ENCODE measurements around the gene RGS14.
A peak's percentile ranks its signal among the peaks of the same experiment; 100 is the strongest.

Gene RGS14, protein sequence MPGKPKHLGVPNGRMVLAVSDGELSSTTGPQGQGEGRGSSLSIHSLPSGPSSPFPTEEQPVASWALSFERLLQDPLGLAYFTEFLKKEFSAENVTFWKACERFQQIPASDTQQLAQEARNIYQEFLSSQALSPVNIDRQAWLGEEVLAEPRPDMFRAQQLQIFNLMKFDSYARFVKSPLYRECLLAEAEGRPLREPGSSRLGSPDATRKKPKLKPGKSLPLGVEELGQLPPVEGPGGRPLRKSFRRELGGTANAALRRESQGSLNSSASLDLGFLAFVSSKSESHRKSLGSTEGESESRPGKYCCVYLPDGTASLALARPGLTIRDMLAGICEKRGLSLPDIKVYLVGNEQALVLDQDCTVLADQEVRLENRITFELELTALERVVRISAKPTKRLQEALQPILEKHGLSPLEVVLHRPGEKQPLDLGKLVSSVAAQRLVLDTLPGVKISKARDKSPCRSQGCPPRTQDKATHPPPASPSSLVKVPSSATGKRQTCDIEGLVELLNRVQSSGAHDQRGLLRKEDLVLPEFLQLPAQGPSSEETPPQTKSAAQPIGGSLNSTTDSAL

DNA sequence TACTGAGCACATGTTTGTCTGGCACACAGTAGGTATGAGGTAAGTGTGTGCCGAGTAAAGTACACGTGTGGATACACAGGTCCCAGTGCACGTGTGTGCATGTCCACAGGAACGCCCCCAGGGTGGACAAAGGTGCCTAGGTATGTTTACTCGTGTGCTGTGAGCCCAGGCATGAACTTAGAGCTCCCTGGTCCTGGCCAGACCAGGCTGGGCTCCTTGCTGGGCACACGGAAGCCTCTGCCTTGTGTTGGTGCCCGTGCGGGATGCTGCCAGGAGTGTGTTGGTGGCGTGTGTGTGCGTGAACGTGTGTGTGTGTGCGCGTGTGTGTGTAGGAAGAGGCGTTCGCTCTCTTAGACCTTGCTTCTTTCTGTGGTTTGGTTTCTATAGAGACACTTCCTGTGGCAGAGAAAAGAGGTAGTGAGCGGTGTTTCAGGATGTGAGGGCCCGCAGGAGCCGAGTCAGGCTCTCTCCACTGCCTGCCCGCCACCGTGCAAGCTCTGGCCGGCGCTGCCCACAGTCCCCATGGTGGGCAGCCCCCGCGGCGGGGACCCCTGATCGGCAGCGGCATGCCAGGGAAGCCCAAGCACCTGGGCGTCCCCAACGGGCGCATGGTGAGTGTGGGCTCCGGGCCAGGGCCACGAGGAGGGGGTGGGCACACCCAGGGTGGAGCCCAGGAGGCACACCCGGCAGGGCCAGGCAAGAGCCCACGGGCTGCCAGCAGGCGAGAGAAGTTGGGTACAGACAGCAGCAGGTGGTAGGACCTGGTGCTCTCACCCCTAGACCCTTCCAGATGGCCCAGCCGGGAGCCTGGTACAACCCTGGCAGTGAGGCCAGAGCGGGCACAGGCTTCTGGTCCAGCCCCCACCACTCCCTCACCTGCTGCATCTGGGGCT, at the start of gene RGS14:
Gene RGS14 (plus strand): TSS at position 466 of the 893 bp plus-strand sequence. CDS start 101 bp downstream, at position 567.
- DNase-seq (ENCODE audit: low spot score) = peak; percentile 86

DNA sequence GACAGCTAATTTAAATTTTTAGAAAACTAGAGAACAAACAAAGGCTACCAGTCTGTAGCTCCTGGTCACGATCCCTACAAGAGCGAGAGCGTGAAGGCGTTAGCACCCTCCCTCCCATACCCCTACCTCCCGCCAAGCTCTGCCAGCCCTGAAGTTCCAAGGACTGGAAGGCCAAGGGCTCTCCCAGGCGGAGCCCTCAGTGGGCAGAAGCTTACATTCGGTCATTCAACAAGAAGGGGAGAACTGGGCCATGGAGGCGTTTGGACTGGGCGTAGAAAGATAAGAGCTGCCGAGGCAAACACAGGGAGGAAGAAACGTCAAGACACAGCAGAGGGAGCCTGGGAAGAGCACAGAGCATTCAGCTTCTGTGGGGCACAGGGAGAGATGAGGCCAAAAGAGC, 49.0 kb upstream of the RGS14 start:
- DNase-seq (ENCODE audit: low spot score) = no peak

DNA sequence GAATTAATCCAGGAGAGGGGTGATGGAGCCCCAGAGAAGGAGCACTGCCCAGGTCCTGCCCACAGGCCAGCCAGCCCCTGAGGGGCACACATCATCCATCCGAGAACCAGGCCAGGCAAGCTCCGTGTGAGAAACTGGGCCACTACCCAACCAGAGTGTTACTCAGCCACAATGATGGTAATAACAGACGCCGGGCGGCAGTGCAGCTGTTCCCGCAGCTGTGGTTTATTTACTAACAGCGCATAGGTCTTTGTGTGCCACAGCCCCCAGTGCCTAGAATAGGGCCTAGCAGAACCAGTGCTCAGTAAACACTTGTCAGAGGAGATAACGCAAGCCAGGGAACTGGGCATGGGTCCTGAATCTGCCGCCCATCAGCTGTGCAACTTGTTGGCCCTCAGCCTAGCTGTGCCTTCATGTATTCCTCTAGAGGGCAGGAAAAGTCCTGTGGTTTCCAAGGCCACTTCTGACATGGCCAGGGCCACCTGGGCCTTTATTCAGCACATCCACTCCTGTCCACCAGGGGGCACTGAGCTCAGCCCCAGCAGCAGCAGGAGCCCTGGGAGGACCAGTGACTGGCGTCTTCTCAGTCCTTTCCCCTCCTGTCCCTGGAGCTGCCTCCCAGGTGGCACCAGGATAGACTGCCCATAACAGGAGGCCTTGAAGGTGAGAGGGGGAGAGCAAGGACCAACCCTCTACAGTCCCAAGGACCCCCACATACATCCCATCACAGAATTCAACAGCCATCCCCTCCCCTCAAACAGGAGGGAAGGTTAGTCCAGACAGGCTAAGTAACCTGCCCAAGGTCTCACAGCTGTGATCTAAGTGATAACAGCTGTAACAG, 48.2 kb upstream of the RGS14 start:
- DNase-seq (ENCODE audit: low spot score) = peak; percentile 88

DNA sequence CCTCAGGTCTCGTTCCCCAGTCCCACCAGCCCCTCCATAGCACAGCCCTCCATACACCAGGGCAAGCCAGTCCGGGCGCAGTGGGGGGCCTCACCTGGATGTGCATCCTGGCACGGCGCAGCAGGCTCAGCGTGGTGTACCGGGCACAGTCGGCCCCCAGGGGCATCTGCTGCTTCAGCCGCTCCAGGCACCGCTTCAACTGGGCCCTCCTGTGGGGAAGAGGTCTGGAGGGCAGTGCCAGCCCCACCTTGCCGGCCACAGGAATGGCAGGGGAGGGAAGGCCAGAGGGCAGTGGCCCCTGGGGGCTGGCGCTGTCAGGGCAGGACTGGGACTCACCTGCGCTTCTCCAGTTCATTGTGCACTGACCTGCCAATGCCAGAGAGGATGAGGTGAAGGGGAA, 47.4 kb upstream of the RGS14 start:
- DNase-seq (ENCODE audit: low spot score) = no peak

DNA sequence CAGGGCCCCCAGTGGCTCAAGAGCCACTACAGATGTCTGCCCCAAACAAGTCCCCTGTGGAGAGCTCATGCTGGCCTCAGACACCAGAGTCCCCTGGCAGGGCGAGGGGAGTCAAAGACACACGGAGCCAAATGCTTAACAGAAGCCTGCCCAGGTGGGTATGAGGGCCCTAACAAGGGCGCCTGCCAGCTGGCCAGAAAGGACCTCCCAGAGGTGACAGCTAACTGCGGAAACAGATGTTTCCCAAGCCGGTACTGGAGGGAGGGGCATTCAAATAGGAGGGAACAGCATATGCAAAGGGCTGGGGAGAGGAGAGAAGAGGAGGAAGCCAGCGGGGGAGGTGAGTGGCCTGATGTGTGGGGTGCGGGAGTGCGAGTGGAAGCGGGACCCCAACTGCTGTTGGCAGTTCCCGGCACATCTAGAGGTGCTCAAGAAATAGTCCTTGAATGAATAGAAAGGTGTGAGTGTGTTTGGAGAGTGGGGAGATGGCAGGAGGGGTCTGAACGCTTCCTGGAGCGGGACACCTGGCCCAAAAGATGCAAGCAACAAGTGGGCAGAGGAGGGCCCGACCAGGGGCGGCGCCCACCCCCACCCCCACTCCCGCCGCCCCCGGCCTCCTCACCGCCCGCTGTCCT, 46.9 kb upstream of the RGS14 start:
- DNase-seq (ENCODE audit: low spot score) = peak; percentile 60

DNA sequence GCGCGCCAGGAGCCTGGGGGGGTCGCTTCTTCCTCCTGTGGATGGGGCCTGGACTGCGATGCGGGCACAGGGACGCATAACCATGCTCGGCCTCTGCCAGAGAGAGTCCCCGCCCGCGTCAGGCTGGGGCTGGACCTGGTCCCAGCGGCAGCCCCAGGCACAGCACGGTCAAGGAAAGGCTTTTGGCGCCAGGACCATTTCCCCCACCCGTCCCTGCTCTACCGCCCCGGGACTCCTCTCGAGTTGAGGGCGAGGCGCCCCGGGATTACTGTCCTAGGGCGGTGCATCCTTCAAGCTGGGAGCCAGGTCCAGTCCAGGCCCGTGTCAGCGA, 46.4 kb upstream of the RGS14 start:
- no peak for DNase-seq (ENCODE audit: low spot score)

DNA sequence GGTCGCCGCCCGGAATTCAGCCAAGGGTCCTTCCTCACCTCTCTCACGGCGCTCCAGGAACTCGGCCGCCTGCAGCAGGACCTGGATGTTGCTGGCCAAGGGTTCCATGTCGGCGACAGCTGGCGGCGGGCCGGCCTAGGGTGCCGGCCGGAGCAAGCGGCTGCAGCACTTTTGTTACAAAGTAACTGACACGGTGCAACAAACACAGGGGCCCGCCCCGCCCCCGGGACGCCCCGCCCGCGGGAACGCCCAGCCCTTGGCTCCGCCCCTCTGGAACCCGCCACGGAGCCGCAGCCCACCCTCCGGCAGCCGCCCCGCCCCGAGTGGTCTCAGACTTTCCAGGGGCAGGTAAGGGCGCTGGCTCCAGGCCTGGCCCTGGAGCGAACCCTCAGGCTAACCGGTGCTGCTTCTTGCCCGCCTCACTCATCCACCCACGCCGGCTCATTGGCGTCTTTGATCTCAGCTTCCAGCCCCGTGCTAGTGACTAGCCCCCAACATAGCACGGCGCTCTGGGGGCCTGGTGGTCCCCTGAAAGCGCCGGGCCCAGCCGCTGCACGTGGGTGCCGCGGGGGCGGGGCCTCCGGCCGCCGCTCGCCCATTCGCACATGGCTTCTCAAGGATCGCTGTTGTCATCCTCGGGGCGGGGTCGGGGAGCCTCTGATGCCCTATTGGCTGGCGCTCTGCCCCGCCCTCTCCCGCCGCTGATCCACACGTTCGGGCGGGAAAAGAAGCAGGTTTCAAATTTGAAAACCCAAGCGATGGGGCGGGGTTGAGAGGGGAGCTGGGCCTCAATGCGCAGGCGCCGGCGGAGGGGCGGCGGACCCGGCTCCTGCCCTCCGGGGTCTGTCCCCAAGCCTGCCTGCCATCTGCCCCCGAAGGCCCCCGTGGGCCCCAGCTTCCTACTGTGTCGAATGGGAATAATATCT, 45.7 kb upstream of the RGS14 start, which contains the start of gene MXD3:
Gene MXD3 (minus strand): TSS at position 176 of the 926 bp plus-strand sequence. CDS start 68 bp downstream, at position 108.
- DNase-seq (ENCODE audit: low spot score) = peak; percentile 97

DNA sequence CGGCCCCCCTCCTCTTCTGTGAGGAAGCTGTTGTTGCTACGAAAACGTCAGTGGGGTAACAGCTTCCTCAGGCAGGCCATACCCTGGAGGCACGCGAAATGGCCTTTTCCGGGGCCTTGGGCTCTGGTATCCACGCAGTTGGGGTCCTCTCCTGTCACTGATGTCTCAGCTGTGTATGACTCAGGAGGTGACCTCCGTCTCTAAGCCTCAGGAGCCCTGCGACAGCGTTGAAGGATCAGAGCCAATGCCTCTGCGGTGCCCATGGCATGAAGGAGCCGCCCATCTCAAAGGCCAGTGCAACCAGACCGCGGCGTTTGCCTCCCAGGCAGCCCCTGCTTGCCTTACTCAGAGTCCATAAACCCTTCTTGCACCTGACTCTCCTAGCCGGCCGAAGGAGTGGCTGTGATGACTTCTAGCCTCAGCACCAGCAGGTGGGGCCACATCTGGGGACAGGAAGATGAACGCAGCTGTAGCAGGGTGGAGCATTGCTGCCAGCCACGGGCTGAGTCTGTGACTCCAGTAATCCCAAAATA, 45.0 kb upstream of the RGS14 start:
- DNase-seq (ENCODE audit: low spot score) = peak; percentile 76

DNA sequence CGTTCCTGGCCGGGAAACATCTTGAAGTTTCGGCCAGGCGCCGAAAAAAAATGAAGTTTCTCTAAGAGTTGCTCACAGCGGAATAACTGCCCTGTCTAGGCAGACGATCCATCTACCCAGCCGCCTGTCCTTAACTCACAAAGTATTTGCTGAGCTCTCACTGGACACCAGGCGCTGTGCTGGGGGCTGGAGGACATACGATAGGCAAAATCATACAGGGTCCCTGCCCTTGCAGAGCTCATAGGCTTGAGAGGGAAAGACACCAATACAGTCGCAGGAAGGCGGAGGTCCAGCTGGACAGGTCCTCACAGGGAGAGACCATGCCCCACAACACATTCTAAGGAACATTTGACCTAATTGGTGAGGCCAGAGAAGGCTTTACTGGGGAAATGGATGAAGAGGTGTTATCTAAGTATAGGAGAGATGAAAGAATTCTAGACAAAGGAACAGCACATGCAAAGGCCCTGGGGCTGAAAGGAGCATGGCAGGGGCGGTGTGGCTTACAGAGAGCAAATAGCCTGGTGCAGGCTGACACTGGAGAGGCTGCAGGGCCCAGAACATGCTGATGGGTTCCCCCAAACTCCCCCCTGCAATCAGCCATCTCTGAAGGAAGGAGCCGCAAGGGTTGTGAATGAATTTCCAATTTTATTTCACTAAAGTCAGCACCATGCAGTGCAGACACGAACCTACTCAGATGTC, 44.0 kb upstream of the RGS14 start:
- no peak for DNase-seq (ENCODE audit: low spot score)

DNA sequence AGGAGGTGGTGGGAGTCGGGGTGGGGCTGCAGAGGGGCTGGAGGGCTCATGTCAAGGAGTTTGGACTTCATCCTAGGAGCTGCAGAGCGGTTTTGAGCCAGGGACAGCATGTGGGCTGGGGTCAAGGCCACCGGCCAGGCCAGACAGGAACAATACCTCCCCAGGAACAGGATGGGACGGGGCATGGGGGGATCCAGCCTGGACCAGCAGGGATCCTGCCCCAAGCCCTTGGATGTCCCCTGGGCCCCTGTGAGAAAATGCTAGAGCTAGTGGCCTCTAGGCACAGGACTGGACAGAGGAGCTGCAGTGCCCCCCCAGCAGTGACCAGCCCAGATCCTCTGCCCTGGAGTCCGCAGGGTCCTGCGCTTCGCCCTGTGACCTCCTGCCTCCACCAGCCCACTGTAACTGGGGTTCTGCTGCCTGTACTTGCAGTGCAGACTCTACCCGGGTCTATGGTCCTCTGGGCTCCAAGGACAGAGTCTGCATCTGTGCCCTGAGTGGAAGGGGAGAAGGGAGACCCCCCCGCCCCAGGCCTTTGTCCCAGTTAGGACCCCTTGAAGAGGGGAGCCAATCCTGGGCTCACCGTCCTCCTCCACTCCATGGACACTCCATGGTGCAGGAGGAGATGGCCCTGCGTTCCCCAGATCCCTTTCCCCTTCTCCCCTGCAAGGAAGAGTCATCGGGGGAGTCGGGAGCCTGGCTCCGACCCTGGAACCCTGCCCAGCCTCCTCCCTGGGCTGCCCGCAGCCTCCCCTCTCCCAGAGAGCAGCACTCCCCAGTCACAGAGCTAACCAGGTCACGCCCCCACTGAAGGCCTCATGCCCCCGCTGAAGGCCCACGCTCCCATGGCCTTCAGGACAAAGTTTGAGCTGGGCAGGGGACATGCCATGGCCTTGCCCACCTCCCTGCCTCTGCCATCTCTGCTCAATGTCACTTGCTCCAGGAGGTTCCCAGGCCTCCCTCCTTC, 43.1 kb upstream of the RGS14 start:
- DNase-seq (ENCODE audit: low spot score) = no peak

DNA sequence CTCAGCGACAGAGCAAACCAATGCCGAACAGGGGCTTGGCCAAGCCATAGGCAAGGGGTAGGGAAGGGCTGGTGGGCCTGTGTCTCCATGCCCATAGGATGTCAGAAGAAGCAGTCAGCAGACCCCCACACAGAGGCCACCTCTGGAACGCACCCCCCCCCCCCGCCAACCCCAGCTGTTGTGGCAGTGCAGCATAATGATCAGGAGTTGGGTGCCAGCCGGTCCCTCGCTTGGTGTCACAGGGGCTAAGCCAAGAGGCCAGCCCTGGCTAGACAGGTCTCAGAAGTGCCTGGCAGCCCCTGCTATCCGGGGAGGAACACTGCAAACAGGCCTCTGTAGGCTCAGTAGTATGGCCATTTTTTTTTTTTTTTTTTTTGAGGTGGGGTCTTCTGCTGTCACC, 42.3 kb upstream of the RGS14 start:
- no peak for DNase-seq (ENCODE audit: low spot score)

DNA sequence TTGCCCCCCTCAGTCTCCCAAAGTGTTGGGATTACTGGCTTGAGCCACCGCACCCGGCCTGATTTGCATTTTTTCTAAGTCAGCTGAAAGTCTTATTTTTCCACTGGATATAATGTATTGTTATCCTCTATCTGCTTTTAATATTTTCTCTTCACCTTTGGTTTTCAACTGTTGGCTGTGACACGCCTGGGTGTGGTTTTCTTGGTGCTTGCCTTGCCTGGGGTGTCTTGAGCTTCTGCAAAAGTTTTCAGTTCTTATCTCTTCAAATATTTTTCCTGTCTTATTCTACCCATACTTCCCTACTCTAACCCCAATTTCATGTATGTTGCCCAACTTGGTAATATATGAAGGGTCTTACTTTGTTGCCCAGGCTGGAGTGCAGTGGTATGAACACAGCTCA, 41.7 kb upstream of the RGS14 start:
- DNase-seq (ENCODE audit: low spot score) = no peak

DNA sequence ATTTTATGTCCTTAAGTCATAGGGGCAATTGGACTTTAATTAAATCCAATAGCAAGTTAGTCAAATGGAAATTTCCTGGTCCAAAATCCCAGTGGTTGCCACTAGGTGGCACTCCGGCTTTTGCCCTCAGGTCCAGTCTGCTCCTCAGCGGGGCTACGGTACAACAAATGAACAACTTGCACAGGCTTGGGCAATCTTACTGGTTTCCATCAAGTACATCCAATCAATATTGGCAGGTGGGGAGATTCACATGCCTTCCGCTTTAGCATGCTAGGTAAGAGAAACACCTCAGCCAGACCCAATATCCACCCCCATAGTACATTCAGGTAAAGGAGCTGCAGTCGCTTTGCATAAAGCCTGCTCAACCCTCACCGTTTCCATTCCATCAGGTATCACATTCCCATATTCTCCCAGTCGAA, 39.8 kb upstream of the RGS14 start:
- DNase-seq (ENCODE audit: low spot score) = peak; percentile 81

DNA sequence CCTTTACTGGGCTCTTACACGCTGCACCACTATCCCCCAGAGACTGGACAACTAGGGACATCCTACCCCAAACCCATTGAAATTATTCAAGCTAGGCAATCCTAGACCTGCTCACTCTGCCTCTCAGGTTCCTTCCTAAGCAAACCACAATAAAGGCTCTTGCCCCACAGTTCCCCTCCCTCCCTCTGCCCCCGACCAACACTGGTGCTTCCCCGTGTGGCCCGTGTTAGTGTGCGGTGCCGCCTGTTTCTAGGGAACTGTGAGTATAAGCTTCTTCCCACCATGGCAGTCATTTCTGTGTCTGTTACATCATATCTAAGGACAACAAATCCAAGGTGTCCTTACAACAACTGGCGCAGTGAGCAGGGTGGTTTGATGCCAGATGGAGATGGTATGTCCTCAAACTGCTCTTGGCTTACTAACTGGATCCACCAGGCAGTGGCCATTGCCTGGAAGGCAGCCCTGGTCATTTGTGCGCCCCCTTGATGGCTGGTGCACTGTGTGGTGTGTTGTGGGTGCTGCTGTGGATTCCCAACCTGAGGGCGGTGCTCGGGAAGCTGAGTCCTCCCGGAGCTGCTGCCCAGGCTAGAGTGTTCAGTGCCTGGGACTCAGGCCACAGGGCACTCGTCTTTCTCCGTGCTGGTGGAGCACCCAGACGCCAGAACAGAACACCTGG, 37.7 kb upstream of the RGS14 start:
- DNase-seq (ENCODE audit: low spot score) = no peak

DNA sequence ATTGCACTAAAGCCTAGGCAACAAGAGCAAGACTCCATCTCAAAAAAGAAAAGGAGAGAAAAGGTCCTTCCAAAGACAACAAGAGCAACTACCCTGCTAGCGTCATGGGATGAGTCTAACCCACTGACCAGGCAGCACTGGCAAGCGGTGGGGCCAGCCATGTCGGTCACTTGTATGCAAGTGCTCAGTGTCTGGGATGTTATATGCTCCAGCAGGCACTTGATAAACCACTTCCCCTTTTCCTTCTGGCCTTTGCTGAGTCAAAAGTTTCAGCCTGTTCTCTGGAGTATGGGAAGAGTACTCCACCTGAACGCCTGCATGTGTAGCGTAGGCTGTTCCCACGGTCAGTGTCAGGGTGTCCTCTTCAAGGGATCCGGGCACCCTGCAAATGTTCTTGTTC, 36.8 kb upstream of the RGS14 start:
- DNase-seq (ENCODE audit: low spot score) = no peak

DNA sequence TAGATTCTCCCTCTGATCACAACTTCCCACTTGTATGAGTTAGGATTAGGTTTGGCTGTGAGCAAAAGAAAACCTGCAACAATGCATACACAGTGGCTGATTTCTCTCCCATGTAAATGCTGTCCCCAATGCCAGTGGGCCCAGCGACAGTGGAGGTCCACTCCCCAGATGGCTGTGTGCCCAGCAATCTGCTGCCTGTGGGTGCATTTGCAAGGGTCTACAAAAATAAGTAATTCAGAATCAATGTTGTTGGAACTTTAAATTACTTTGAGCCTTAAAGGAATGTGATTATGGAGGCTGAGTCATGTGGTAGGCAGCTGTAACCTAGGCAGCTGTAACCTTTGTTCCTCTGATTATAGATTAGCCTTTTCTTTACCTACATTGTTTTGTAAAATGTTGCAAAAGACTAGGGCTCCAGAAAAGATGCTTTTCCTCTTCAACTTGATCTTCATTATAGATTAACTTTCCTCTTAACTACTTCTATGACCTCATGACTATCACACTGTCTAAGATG, 31.8 kb upstream of the RGS14 start:
- DNase-seq (ENCODE audit: low spot score) = no peak

All from hematopoietic multipotent progenitor cell treated with erythropoietin and hydrocortisone succinate and interleukin-3 and kit ligand, for 15 days (in vitro differentiated cells).